Osteocyte (in vitro differentiated cells): ENCODE measurements around the gene GON7. TPM values are rescaled to one million over a fixed set of nuclear protein-coding genes. Genes with fewer than 3 reads are reported as not detected.

Experiments
- DNase-seq: peaks from one replicate; pipeline ENCODE4 v3.0.0; 2021; ENCODE audit warnings: mixed read lengths; ENCODE audit not compliant: unreplicated experiment; ENCODE audit errors: extremely low spot score
- H3K27ac Mint-ChIP-seq: one replicate; pipeline ENCODE4 v1.8.0; 2021; ENCODE audit warnings: mild to moderate bottlenecking, mixed read lengths; ENCODE audit not compliant: unreplicated experiment
- H3K27me3 Mint-ChIP-seq: one replicate; pipeline ENCODE4 v1.8.0; 2021; ENCODE audit warnings: mixed read lengths; ENCODE audit not compliant: unreplicated experiment
- H3K36me3 Mint-ChIP-seq: one replicate; pipeline ENCODE4 v1.8.0; 2021; ENCODE audit warnings: mixed read lengths; ENCODE audit not compliant: unreplicated experiment
- H3K4me1 Mint-ChIP-seq: one replicate; pipeline ENCODE4 v1.8.0; 2021; ENCODE audit warnings: mixed read lengths; ENCODE audit not compliant: unreplicated experiment
- H3K4me3 Mint-ChIP-seq: one replicate; pipeline ENCODE4 v1.8.0; 2021; ENCODE audit warnings: mild to moderate bottlenecking, moderate library complexity, mixed read lengths; ENCODE audit not compliant: unreplicated experiment
- H3K9me3 Mint-ChIP-seq: one replicate; pipeline ENCODE4 v1.8.0; 2021; ENCODE audit warnings: mixed read lengths; ENCODE audit not compliant: unreplicated experiment
- CTCF ChIP-seq: fragments of 200-600 bp; sonication (generic); IDR thresholded peaks from 2 replicates; pipeline ENCODE4 v1.5.0; 2021; ENCODE audit warnings: antibody characterized with exemption, mild to moderate bottlenecking, moderate library complexity
- total RNA-seq: library from RNA; stranded (reverse); gene quantifications from 2 replicates; pipeline ENCODE4 v1.2.1, GENCODE V29; 2021

GON7 gene
- total RNA-seq, 1 donor from 2014 or later, result 8.8 TPM

GRCh38 chr14:93200553-93200952 is 6.3 kb downstream of the GON7 start:
- Mint-ChIP-seq H3K36me3 (no peaks in the 10 kb centered on the region), H3K27me3 (no peaks in the 10 kb centered on the region), H3K4me1 (peaks cover 4% of the 10 kb centered on the region), H3K4me3 (no peak overlapping the region), H3K9me3 (no peaks in the 10 kb centered on the region), H3K27ac (no peak overlapping the region)
- no peak for DNase-seq
- no peak for TF ChIP-seq CTCF

DNA sequence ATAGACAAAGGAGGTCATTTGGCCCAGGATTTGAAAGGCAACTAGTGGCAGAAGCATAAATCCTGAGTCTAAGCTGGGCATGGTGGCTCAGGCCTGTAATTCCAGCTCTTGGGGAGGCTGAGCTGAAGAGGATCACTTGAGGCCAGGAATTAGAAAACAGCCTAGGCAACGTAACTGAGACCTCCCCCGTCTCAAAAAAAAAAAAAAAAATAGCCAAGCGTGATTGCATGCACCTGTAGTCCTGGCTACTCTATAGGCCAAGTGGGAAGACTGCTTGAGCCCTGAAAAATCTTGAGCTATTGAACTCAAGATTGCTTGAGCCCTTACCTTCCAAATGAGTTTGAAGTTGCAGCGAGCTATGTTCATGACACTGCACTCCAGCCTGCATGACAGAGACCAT is 7.8 kb downstream of the GON7 start:
- Mint-ChIP-seq H3K27me3 (no peaks in the 10 kb centered on the region), H3K4me1 (no peaks in the 10 kb centered on the region), H3K9me3 (no peaks in the 10 kb centered on the region), H3K36me3 (peaks cover 2% of the 10 kb centered on the region), H3K27ac (no peak overlapping the region), H3K4me3 (no peak overlapping the region)
- TF ChIP-seq CTCF, result no peak
- no peak for DNase-seq

GRCh38 chr14:93195316-93195999 is 11.4 kb downstream of the GON7 start:
- Mint-ChIP-seq H3K27ac (no peak overlapping the region), H3K4me3 (no peak overlapping the region), H3K4me1 (no peaks in the 10 kb centered on the region), H3K27me3 (no peaks in the 10 kb centered on the region), H3K9me3 (no peaks in the 10 kb centered on the region), H3K36me3 (peaks cover 2% of the 10 kb centered on the region)
- DNase-seq, result no peak
- TF ChIP-seq CTCF, result no peak

DNA sequence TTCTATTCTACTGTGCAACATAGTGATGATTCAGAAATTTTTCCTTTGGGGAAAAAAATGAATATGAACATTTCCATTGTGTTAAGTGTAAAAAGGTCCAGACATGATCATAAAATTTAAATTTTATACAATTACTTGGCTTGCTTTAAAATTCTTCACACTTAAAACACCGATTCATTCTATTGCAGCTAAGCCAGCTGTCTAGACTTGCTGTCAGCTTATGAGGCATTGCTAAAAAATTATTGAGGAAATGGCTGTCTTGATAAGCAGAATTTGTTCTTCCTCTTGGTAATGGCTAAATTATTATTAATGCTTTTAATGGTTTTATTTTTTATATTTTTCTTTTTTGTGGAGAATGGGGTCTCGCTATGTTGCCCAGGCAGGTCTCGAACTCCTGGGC is 19.9 kb downstream of the GON7 start:
- peaks cover 6% of the 10 kb centered on the region for H3K36me3 Mint-ChIP-seq
- no peaks in the 10 kb centered on the region for H3K9me3 Mint-ChIP-seq
- DNase-seq, result no peak
- H3K4me3 Mint-ChIP-seq, result no peak overlapping the region
- TF ChIP-seq CTCF, result no peak
- no peaks in the 10 kb centered on the region for H3K27me3 Mint-ChIP-seq
- peaks cover 20% of the 10 kb centered on the region for H3K4me1 Mint-ChIP-seq
- no peak overlapping the region for H3K27ac Mint-ChIP-seq

DNA sequence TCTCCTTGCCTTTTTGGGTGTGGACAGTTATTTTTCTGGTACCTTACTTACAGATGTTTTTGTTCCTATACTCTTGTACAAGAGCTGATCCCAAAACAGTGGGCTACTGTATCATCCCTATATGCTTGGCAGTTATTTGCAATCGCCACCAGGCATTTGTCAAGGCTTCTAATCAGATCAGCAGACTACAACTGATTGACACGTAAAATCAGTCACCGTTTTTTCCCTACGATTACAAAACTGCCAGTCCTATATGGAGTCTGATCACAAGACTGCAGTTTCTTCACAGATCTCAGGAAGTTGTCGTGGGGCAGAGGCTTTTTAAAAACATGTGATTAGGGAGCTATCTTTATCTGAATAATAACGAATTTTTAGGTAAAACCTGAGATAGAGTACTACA is 20.4 kb downstream of the GON7 start:
- Mint-ChIP-seq H3K27me3 (no peaks in the 10 kb centered on the region), H3K27ac (no peak overlapping the region)
- TF ChIP-seq CTCF, result no peak

More for the DNA sequence above, 20.4 kb downstream of the GON7 start:
- H3K4me3 Mint-ChIP-seq, result peak overlapping the region; percentile 59
- H3K4me1 Mint-ChIP-seq, result peaks cover 20% of the 10 kb centered on the region
- DNase-seq, result no peak
- no peaks in the 10 kb centered on the region for H3K9me3 Mint-ChIP-seq
- H3K36me3 Mint-ChIP-seq, result peaks cover 9% of the 10 kb centered on the region
